Peyer's patch (tissue), 4 donors: ENCODE results near the gene GSG1. TPM values are rescaled to one million over a fixed set of nuclear protein-coding genes. Genes with fewer than 3 reads are reported as not detected.

Source experiments
- DNase-seq, 3 donors: peaks; one replicate each; pipeline ENCODE4 v3.0.0-alpha.2; 2017 to 2019
- H3K27ac ChIP-seq, 4 donors: fragments of 200-600 bp; sonication (generic); one replicate each; pipeline ENCODE4 v1.5.1; 2016 to 2019
- H3K27me3 ChIP-seq, 2 donors: fragments of 200-600 bp; sonication (generic); one replicate each; pipeline ENCODE4 v1.5.1; 2019
- H3K36me3 ChIP-seq, 3 donors: fragments of 200-600 bp; sonication (generic); one replicate each; pipeline ENCODE4 v1.5.1; 2016 to 2019
- H3K4me1 ChIP-seq, 4 donors: fragments of 200-600 bp; sonication (generic); one replicate each; pipeline ENCODE4 v1.5.1; 2016 to 2019
- H3K4me3 ChIP-seq, 4 donors: fragments of 200-600 bp; sonication (generic); 1 replicate in 3 of 4; 2 replicates in 1 of 4; pipeline ENCODE4 v1.5.1; 2016 to 2019; ENCODE audit warnings: mild to moderate bottlenecking in 1 of 4
- H3K9me3 ChIP-seq, 4 donors: fragments of 200-600 bp; sonication (generic); one replicate each; pipeline ENCODE4 v1.5.1; 2016 to 2019; ENCODE audit warnings: mild to moderate bottlenecking in 1 of 4
- CTCF ChIP-seq, 6 experiments: fragments of 450-650 bp in 4 of 6; fragments of 200-600 bp in 2 of 6; sonication (generic) in 1 of 6; IDR thresholded peaks; one replicate each; pipeline ENCODE4 v1.5.1; 2017 to 2019; ENCODE audit warnings: antibody characterized with exemption in 6 of 6, mild to moderate bottlenecking in 3 of 6, moderate library complexity in 1 of 6
- POLR2A ChIP-seq, 2 donors: fragments of 450-650 bp; IDR thresholded peaks; one replicate each; pipeline ENCODE4 v1.5.1; 2017; ENCODE audit warnings: antibody characterized with exemption in 2 of 2, mild to moderate bottlenecking in 2 of 2, moderate library complexity in 2 of 2
- total RNA-seq, 4 donors: library from RNA; depleted of rRNA; stranded (reverse); fragments of >200 nt; gene quantifications; one replicate each; pipeline ENCODE4 v1.1.0, GENCODE V29; 2016

GSG1 gene
- total RNA-seq, 4 donors from 2014 or later, result 1.1 TPM; not detected in 3

- Histone ChIP-seq H3K4me1 (no peaks in the 10 kb centered on the region), H3K27ac (no peak overlapping the region), H3K27me3 (no peaks in the 10 kb centered on the region), H3K36me3 (peaks cover 0 to 4% (median 0%) of the 10 kb centered on the region in 3 donors), H3K4me3 (no peak overlapping the region), H3K9me3 (no peaks in the 10 kb centered on the region)
- TF ChIP-seq CTCF (IDR thresholded peaks at IDR 0.05) (no peak), POLR2A (IDR thresholded peaks at IDR 0.05) (no peak)
- DNase-seq, result no peak
These were observed 28.9 kb downstream of the GSG1 start for GRCh38 chr12:13074396-13075117.

- Histone ChIP-seq H3K4me1 (no peaks in the 10 kb centered on the region), H3K27ac (no peak overlapping the region), H3K9me3 (no peaks in the 10 kb centered on the region), H3K27me3 (no peaks in the 10 kb centered on the region), H3K36me3 (peaks cover 0 to 9% (median 0%) of the 10 kb centered on the region in 3 donors), H3K4me3 (no peak overlapping the region)
- TF ChIP-seq POLR2A (IDR thresholded peaks at IDR 0.05), result no peak
- DNase-seq, result no peak
These were observed 30.3 kb downstream of the GSG1 start for GRCh38 chr12:13073173-13073572.

GRCh38 chr12:13071305-13072280 lies 31.9 kb downstream of the GSG1 start:
- H3K9me3 ChIP-seq, result no peaks in the 10 kb centered on the region
- TF ChIP-seq CTCF (IDR thresholded peaks at IDR 0.05) (no peak), POLR2A (IDR thresholded peaks at IDR 0.05) (no peak)
- no peak for DNase-seq
- H3K4me3 ChIP-seq, result no peak overlapping the region
- peaks cover 0 to 10% (median 0%) of the 10 kb centered on the region in 3 donors for H3K36me3 ChIP-seq
- H3K4me1 ChIP-seq, result no peaks in the 10 kb centered on the region
- H3K27me3 ChIP-seq, result no peaks in the 10 kb centered on the region
- H3K27ac ChIP-seq, result no peak overlapping the region

DNA sequence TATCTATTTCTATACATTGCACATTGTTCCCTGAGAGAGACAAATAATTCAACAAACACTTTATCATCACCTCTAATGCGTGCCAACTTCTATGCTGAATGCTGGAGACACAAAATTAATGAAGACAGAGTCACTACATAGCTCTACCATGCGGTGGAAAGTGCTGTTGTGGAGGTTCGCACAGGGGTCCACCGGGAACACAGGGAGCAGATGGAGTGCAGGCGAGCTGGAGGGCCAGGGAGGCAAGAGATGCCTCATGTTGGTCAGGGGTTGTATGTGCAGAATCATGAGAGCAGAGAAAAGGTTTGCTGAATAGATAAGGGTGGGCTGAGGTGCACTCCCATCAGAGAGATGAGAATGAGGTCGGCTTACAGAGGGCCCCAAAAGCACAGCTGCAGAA lies 34.1 kb downstream of the GSG1 start:
- H3K4me1 ChIP-seq, result no peaks in the 10 kb centered on the region
- H3K27me3 ChIP-seq, result no peaks in the 10 kb centered on the region
- H3K9me3 ChIP-seq, result no peaks in the 10 kb centered on the region
- no peak for TF ChIP-seq CTCF (IDR thresholded peaks at IDR 0.05)
- no peak for TF ChIP-seq POLR2A (IDR thresholded peaks at IDR 0.05)
- no peak overlapping the region for H3K27ac ChIP-seq
- no peak overlapping the region for H3K4me3 ChIP-seq
- DNase-seq, result no peak
- peaks cover 0 to 10% (median 0%) of the 10 kb centered on the region in 3 donors for H3K36me3 ChIP-seq

GRCh38 chr12:13067322-13067721 lies 36.1 kb downstream of the GSG1 start:
- DNase-seq, result no peak
- Histone ChIP-seq H3K27ac (no peak overlapping the region), H3K9me3 (no peaks in the 10 kb centered on the region), H3K27me3 (no peaks in the 10 kb centered on the region), H3K4me1 (no peaks in the 10 kb centered on the region), H3K4me3 (no peak overlapping the region), H3K36me3 (peaks cover 0 to 10% (median 0%) of the 10 kb centered on the region in 3 donors)
- TF ChIP-seq POLR2A (IDR thresholded peaks at IDR 0.05), result no peak
- TF ChIP-seq CTCF (IDR thresholded peaks at IDR 0.05), result no peak

- Histone ChIP-seq H3K9me3 (no peaks in the 10 kb centered on the region), H3K27me3 (no peaks in the 10 kb centered on the region), H3K4me3 (no peak overlapping the region), H3K4me1 (no peaks in the 10 kb centered on the region), H3K27ac (no peak overlapping the region), H3K36me3 (peaks cover 0 to 9% (median 0%) of the 10 kb centered on the region in 3 donors)
- DNase-seq, result no peak
- TF ChIP-seq POLR2A (IDR thresholded peaks at IDR 0.05), result no peak
- no peak for TF ChIP-seq CTCF (IDR thresholded peaks at IDR 0.05)
These were observed 37.0 kb downstream of the GSG1 start for GRCh38 chr12:13066459-13066858.
